Gastrocnemius medialis (tissue), 4 donors: ENCODE results near the gene DKK1.

ENCODE experiments used
- POLR2A ChIP-seq, 2 donors: fragments of 450-650 bp; IDR thresholded peaks; one replicate each; pipeline ENCODE4 v1.6.1; 2017; ENCODE audit warnings: antibody characterized with exemption in 2 of 2, mild to moderate bottlenecking in 2 of 2, moderate library complexity in 2 of 2
- TF ChIP-seq, protein P1 (sequence below), 5 experiments: fragments of 450-650 bp in 3 of 5; fragments of 200-600 bp in 2 of 5; sonication (generic) in 2 of 5; IDR thresholded peaks in 4 of 5; conservative IDR thresholded peaks in 1 of 5; 1 replicate in 4 of 5; 2 replicates in 1 of 5; pipeline ENCODE4 v1.5.1; 2016 to 2019; ENCODE audit warnings: antibody characterized with exemption in 5 of 5, mild to moderate bottlenecking in 3 of 5, moderate library complexity in 3 of 5

DNA sequence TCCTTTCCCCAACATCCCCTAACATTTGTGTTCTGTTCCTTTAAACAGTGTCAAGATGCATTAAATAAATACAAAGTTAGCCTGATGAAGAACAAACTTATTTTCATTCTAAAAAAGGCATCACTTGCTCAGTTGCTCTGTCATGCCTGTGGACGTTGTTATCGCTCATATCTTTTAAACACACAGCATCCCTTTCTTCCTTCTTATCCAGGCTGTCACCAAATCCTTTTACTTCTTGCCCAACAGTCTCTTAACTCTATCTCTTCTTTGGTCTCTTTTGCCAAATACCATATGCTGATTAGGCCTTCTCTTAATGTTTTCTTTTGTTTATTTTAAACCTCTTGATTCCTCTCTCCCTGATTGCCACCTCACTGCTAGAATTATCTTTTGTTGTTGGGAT is 43.9 kb downstream of the DKK1 start:
- TF ChIP-seq, protein P1, sequence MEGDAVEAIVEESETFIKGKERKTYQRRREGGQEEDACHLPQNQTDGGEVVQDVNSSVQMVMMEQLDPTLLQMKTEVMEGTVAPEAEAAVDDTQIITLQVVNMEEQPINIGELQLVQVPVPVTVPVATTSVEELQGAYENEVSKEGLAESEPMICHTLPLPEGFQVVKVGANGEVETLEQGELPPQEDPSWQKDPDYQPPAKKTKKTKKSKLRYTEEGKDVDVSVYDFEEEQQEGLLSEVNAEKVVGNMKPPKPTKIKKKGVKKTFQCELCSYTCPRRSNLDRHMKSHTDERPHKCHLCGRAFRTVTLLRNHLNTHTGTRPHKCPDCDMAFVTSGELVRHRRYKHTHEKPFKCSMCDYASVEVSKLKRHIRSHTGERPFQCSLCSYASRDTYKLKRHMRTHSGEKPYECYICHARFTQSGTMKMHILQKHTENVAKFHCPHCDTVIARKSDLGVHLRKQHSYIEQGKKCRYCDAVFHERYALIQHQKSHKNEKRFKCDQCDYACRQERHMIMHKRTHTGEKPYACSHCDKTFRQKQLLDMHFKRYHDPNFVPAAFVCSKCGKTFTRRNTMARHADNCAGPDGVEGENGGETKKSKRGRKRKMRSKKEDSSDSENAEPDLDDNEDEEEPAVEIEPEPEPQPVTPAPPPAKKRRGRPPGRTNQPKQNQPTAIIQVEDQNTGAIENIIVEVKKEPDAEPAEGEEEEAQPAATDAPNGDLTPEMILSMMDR (IDR thresholded peaks at IDR 0.05 in 4 of 5, conservative IDR thresholded peaks at IDR 0.05 in 1 of 5), result no peak
- TF ChIP-seq POLR2A (IDR thresholded peaks at IDR 0.05), result no peak
